IMR-90 (cell line): ENCODE measurements around the gene RIMS4. TPM values are rescaled to one million over a fixed set of nuclear protein-coding genes. Genes with fewer than 3 reads are reported as not detected.

Source experiments
- ATAC-seq: fragments of 200-7000 bp; cut with Tn5 transposase; 2 replicates; pipeline ENCODE4 v1.9.1; 2020; ENCODE audit warnings: low read depth, mild to moderate bottlenecking, moderate library complexity
- BruUV-seq: library from RNA; stranded (reverse); fragments of 400-500 nt; replicated peaks from 2 replicates; lab custom pipeline; 2021; lab: Mats Ljungman, UMichigan
- CTCF ChIA-PET: fragments of 300-600 bp; formaldehyde crosslinking; extraction: SDS; loops from one replicate; lab custom pipeline; 2021; ENCODE audit warnings: antibody characterized with exemption; lab: Yijun Ruan, JAX
- POLR2A ChIA-PET: fragments of 300-600 bp; sonication (Branson Sonifier 250); formaldehyde crosslinking; loops from one replicate; lab custom pipeline; 2022; ENCODE audit warnings: antibody characterized with exemption; ENCODE audit not compliant: unreplicated experiment; lab: Charles Lee
- DNase-seq: peaks from one replicate; pipeline ENCODE4 v3.0.0; 2013
- H2AFZ ChIP-seq: replicated peaks from 2 replicates; pipeline ENCODE3; 2013; ENCODE audit warnings: low read length, mild to moderate bottlenecking; ENCODE audit not compliant: poor library complexity
- H2AK5ac ChIP-seq: 2 replicates; pipeline ENCODE4 v1.6.1; 2013; ENCODE audit warnings: low read depth, low read length, inconsistent platforms
- H2AK9ac ChIP-seq: replicated peaks from 2 replicates; pipeline ENCODE3; 2013; ENCODE audit warnings: mild to moderate bottlenecking, low read depth, low read length, moderate library complexity; ENCODE audit not compliant: poor library complexity
- H2BK120ac ChIP-seq: 2 replicates; pipeline ENCODE4 v1.6.1; 2013; ENCODE audit warnings: low read depth, low read length, inconsistent platforms
- H2BK15ac ChIP-seq: 3 replicates; pipeline ENCODE4 v1.6.1; 2013; ENCODE audit warnings: low read depth, low read length, inconsistent platforms
- H2BK20ac ChIP-seq: 2 replicates; pipeline ENCODE4 v1.6.1; 2013; ENCODE audit warnings: low read depth, mild to moderate bottlenecking, inconsistent platforms, low read length, moderate library complexity
- H2BK5ac ChIP-seq: 2 replicates; pipeline ENCODE4 v1.6.1; 2013; ENCODE audit warnings: mild to moderate bottlenecking, low read depth, low read length, inconsistent platforms; ENCODE audit not compliant: poor library complexity, severe bottlenecking
- H3K14ac ChIP-seq: replicated peaks from 2 replicates; pipeline ENCODE4 v1.6.1; 2013; ENCODE audit warnings: low read depth, low read length, inconsistent platforms
- H3K18ac ChIP-seq: 2 replicates; pipeline ENCODE4 v1.6.1; 2013; ENCODE audit warnings: low read depth, low read length, control low read depth
- H3K23ac ChIP-seq: 2 replicates; pipeline ENCODE4 v1.6.1; 2013; ENCODE audit warnings: low read depth, low read length, inconsistent platforms
- H3K27ac ChIP-seq: 2 replicates; pipeline ENCODE4 v1.5.1; 2013; ENCODE audit warnings: mild to moderate bottlenecking, control low read depth, low read length; ENCODE audit not compliant: insufficient read depth
- H3K27me3 ChIP-seq: 2 replicates; pipeline ENCODE4 v1.6.1; 2013; ENCODE audit warnings: low read length; ENCODE audit not compliant: control insufficient read depth, insufficient read depth
- H3K36me3 ChIP-seq: 2 replicates; pipeline ENCODE4 v1.6.1; 2013; ENCODE audit warnings: low read length, mixed read lengths; ENCODE audit not compliant: control insufficient read depth, insufficient read depth
- H3K4ac ChIP-seq: 2 replicates; pipeline ENCODE4 v1.6.1; 2013; ENCODE audit warnings: low read depth, low read length, inconsistent platforms
- H3K4me1 ChIP-seq: 2 replicates; pipeline ENCODE4 v1.6.1; 2013; ENCODE audit warnings: low read length, mixed read lengths; ENCODE audit not compliant: control insufficient read depth, insufficient read depth
- H3K4me2 ChIP-seq: 2 replicates; pipeline ENCODE4 v1.6.1; 2013; ENCODE audit warnings: low read depth, mild to moderate bottlenecking, control low read depth, low read length, moderate library complexity
- H3K4me3 ChIP-seq: 2 replicates; pipeline ENCODE4 v1.5.1; 2013; ENCODE audit warnings: low read depth, mild to moderate bottlenecking, control low read depth, low read length, moderate library complexity; ENCODE audit not compliant: insufficient read depth
- H3K56ac ChIP-seq: 2 replicates; pipeline ENCODE4 v1.6.1; 2013; ENCODE audit warnings: low read length, inconsistent platforms; ENCODE audit not compliant: insufficient read depth; ENCODE audit errors: extremely low read depth
- H3K79me1 ChIP-seq, 2 experiments: 2 replicates each; pipeline ENCODE4 v1.6.1; 2013; ENCODE audit warnings: low read length in 2 of 2, inconsistent platforms in 1 of 2, low read depth in 1 of 2
- H3K9ac ChIP-seq: 2 replicates; pipeline ENCODE4 v1.6.1; 2013; ENCODE audit warnings: low read depth, low read length, control low read depth
- H3K9me1 ChIP-seq: 2 replicates; pipeline ENCODE4 v1.6.1; 2013; ENCODE audit warnings: low read length, inconsistent platforms; ENCODE audit not compliant: insufficient read depth
- H3K9me3 ChIP-seq: 2 replicates; pipeline ENCODE4 v1.6.1; 2013; ENCODE audit warnings: low read length; ENCODE audit not compliant: control insufficient read depth, insufficient read depth
- H4K20me1 ChIP-seq: 2 replicates; pipeline ENCODE4 v1.6.1; 2013; ENCODE audit warnings: low read length, inconsistent platforms; ENCODE audit not compliant: insufficient read depth
- H4K5ac ChIP-seq: 2 replicates; pipeline ENCODE4 v1.6.1; 2013; ENCODE audit warnings: mild to moderate bottlenecking, low read depth, low read length, control low read depth
- H4K8ac ChIP-seq, 2 experiments: 2 replicates each; pipeline ENCODE4 v1.6.1; 2013; ENCODE audit warnings: low read depth in 2 of 2, low read length in 2 of 2, control low read depth in 1 of 2, inconsistent platforms in 1 of 2
- H4K91ac ChIP-seq: 2 replicates; pipeline ENCODE4 v1.6.1; 2013; ENCODE audit warnings: low read depth, low read length, inconsistent platforms; ENCODE audit not compliant: insufficient read depth
- CEBPB ChIP-seq: IDR thresholded peaks from 2 replicates; pipeline ENCODE4 v1.6.1; 2012; ENCODE audit warnings: low read depth, low read length, improper control_type of control experiment
- RFX5 ChIP-seq: IDR thresholded peaks from 2 replicates; pipeline ENCODE4 v1.8.0; 2012; ENCODE audit warnings: low read depth, mild to moderate bottlenecking, low read length, moderate library complexity
- WGBS, 2 experiments: methylation state at CpG; one replicate each; pipeline versions ENCODE4 v1.1.5 to v1.1.7; 2013; ENCODE audit warnings: missing lambda C conversion rate in 2 of 2; ENCODE audit not compliant: insufficient read length in 1 of 2; ENCODE audit errors: extremely low coverage in 2 of 2; 5-methylcytosine and 5-hydroxymethylcytosine counted together
- dilution Hi-C: fragments of 300-500 bp; cut with HindIII; formaldehyde crosslinking; loops from one replicate; pipeline ENCODE4 v1.14.3; 2018; ENCODE audit warnings: low sequenced_read_pairs; ENCODE audit not compliant: unreplicated experiment
- in situ Hi-C: fragments of 300-500 bp; cut with MboI; formaldehyde crosslinking; loops from 3 replicates; pipeline ENCODE4 v1.14.3; 2019; ENCODE audit warnings: low sequenced_read_pairs, inconsistent platforms, mixed read lengths
- intact Hi-C: fragments of 100-400 bp; cut with micrococcal nuclease; formaldehyde crosslinking; loops from 2 replicates; pipeline ENCODE4 v1.10.0; 2022
- polyA plus RNA-seq, 3 experiments: library from polyadenylated mRNA; depleted of rRNA; stranded (reverse); fragments of >200 nt; gene quantifications; 2 replicates each; pipeline ENCODE4 v1.2.3, GENCODE V29; 2012; ENCODE audit warnings: low replicate concordance in 1 of 3
- total RNA-seq: library from RNA; depleted of rRNA; stranded (reverse); fragments of >200 nt; gene quantifications from 2 replicates; pipeline ENCODE4 v1.2.3, GENCODE V29; 2012

The RIMS4 gene
- total and polyA plus RNA-seq, 2 of the 4 experiments (the other 2 are of a cell fraction), result not detected

DNA sequence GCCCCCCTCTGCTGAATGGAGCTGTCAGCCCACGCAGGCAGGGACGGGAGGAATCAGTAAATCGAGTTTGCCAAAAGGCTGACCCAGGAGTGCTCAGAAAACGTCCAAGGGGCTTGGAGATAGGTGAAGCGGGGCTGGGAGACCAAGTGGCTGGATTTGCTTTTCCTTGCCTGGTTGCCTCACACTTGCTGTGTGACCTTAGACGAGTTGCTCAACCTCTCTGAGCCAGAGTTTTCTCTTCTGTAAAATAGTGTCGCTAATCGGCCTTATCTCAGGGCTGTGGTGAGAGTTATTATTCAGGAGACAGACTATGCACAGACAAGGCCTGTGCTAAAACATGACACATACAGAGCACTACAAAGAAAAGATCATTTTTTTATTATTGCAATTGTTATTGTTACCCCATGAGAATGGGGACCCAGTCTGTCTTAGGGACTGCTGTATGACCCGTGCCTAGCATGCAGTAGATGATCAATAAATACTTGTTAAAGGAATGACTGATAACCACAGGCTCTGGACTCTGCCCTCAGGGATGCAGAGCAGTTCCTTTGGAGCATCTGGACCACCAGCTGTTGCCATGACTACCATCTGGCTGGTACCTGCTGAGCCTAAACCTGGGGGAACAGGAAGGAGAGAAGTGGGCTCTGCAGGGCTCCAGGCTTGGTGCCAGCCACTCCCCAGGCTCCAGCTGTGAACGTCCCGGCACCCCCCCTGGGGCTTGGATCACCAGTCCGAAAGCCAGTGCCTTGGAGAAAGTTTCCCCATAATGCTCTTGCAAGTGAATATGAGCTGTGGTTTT, 63.8 kb downstream of the RIMS4 start:
- Histone ChIP-seq H3K4me3 (peak overlapping the region; percentile 27), H2BK15ac (no peak overlapping the region), H3K18ac (no peak overlapping the region), H3K27me3 (peaks cover 84% of the 10 kb centered on the region), H3K4me2 (peak overlapping the region; percentile 75), H2AFZ (peak overlapping the region; percentile 81), H2AK5ac (no peak overlapping the region), H3K23ac (no peak overlapping the region; the same call in 1 of the 2 replicates), H3K14ac (no peak overlapping the region), H2BK120ac (no peak overlapping the region), H4K20me1 (no peaks in the 10 kb centered on the region; the same call in 1 of the 2 replicates), H2BK20ac (no peak overlapping the region), H3K4ac (no peak overlapping the region), H2BK5ac (no peak overlapping the region), H2AK9ac (no peak overlapping the region), H3K27ac (no peak overlapping the region), H3K79me1 (no peaks in the 10 kb centered on the region), H3K36me3 (no peaks in the 10 kb centered on the region), H3K9me1 (no peaks in the 10 kb centered on the region), H4K8ac (no peak overlapping the region), H3K56ac (no peak overlapping the region), H4K91ac (no peak overlapping the region), H3K9ac (no peak overlapping the region), H3K4me1 (peaks cover 1% of the 10 kb centered on the region; the same call in 1 of the 2 replicates), H3K9me3 (no peaks in the 10 kb centered on the region), H4K5ac (no peak overlapping the region)
- ATAC-seq (no peak), DNase-seq (no peak)
- intact Hi-C loops, result loop anchor here (1.0 to 5.0 kb wide), 3 partner anchors 121 to 546 kb away; no protein-coding TSS in a partner anchor
- ChIA-PET POLR2A (no interaction called here), CTCF (interaction anchor here (0.7 to 1.5 kb wide), 2 partner anchors 120 to 349 kb away, joined by 3 to 4 read pairs; no protein-coding TSS in a partner anchor)
- in situ Hi-C loops, result no loop called here
- TF ChIP-seq CEBPB (0 out of 2 replicates have a peak, but pooled peaks have one; percentile 24), RFX5 (no peak)
- no TSS peak for BruUV-seq
- WGBS, 2 experiments, result 13% methylated on average over 3 of the region's 12 CpGs; no CpG with 5 or more reads in 1 of the 2 experiments
- dilution Hi-C loops, result no loop called here
